GM18499 (cell line): ENCODE results near the gene TSKS.

Experiments
- ATAC-seq: cut with Tn5 transposase; IDR thresholded peaks from one replicate; pipeline ENCODE4 v1.9.1; 2021; ENCODE audit warnings: moderate number of reproducible peaks; ENCODE audit not compliant: insufficient read depth, unreplicated experiment

The TSKS gene

GRCh38 chr19:49767967-49768581, 5.0 kb upstream of the TSKS start:
- ATAC-seq: no peak

GRCh38 chr19:49767381-49767780, 4.3 kb upstream of the TSKS start:
- no peak for ATAC-seq

GRCh38 chr19:49766930-49767299, 3.8 kb upstream of the TSKS start, which contains the start of gene AP2A1:
Gene AP2A1 (plus strand): TSS chr19:49767001. CDS start chr19:49767134, 133 bp downstream.
- no peak for ATAC-seq

DNA sequence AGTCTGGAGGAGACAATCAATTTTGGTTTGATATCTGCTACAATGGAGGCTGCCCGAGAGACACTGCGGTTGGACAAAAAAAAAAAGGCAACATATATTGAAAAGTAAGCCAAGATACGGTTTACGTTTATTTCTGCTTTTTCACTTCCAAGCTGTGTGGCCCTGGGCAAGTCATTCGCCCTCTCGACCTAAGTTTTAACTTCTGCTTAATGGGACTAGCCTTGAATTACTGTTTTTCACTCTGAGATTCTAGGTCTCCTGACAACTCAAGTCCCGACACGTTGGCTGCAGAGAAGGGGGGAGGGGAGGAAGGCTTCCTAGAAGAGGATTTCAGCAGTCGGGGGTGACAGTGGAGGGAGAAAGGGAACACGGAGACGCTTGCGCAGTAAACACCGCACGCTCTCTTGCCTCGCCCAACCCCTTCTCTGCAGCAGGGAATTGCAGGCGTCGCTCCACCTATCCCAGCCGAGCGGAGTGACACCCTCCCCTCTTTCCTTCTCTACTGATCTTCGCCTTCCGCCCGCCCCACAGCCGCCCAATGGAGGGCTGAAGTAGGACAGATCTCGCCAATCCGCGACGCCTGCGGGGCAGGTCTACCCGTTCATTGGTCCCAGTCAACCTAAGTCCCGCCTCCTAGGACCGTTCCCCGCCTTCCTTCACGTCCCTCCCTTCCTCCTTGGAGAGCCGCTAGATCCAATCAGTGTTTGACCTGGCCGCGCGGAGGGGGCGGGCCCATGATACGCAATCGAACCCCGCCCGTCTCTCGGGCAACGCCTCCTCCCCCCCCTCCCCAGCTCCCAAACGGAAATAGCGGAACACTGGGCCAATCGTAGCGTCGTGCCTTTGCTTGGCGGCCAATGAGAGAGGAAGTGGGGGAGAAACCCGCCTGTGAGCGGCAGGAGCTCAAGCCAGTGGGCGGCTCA, 3.2 kb upstream of the TSKS start:
- ATAC-seq: peak; percentile 86

GRCh38 chr19:49764341-49764740, 1.2 kb upstream of the TSKS start:
- no peak for ATAC-seq

GRCh38 chr19:49761625-49762311, 1.3 kb downstream of the TSKS start:
- no peak for ATAC-seq

- no peak for ATAC-seq
Measured at GRCh38 chr19:49761249-49761624, 1.9 kb downstream of the TSKS start.

DNA sequence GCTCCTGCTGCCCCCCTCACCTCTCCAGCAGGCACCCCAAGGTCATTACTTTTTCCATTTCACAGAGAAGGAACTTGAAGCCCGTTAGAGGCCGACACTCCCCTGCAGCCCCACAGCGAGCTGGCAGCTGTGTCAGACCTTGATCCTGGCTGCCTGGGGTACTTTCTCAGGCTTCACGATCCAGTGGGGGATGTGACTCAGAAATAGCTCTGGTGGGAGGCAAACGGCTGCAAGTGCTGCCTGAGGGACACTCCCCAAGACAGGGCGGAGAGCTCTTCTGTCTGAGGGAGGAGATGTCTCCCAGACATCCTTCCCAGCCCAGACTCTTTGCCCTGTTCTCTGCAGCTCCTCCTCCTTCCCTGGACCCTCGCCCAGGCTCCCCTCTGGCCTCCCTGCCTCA, 4.8 kb downstream of the TSKS start:
- no peak for ATAC-seq

- ATAC-seq: no peak
Measured at GRCh38 chr19:49755956-49756355, 7.2 kb downstream of the TSKS start.

DNA sequence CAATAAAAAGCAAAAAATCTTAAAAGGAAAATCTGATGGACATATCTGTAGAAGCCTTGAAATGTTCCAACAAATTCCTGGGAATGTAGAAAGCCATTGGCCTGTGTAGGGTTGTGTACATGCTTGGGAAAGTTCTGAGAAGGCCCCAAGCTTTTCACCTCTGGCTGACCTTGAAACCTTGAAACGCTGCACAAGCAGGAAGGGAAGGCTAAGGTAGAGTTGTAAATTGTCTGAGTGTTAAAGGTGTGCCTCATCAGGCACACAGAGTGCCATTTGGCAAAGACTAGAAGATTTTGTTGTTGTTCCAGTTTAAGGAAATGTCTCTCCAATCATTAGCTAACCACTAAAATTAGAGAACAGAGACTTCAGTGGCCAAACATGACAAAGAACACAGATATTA, 10.4 kb downstream of the TSKS start:
- no peak for ATAC-seq

DNA sequence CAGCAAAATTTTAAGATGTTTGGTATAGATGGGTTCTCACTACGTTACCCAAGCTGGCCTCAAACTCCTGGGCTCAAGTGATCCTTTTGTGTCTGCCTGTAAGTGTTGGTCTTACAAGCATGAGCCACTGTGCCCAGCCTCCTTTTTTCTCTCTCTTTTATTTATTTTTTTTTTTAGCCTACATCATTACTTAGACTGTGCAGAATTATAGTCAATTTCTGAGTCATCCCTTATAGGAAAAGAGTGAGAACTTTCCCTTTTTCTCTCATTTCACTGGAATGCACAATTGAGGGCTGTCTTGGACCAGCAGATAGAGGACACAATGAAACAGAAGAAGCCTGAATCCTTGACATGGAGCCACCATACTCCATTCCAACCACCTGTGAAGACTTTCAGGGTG, 13.3 kb downstream of the TSKS start:
- ATAC-seq: no peak

GRCh38 chr19:49749055-49749716, 13.9 kb downstream of the TSKS start:
- ATAC-seq: no peak

GRCh38 chr19:49746206-49746958, 16.7 kb downstream of the TSKS start:
- no peak for ATAC-seq

DNA sequence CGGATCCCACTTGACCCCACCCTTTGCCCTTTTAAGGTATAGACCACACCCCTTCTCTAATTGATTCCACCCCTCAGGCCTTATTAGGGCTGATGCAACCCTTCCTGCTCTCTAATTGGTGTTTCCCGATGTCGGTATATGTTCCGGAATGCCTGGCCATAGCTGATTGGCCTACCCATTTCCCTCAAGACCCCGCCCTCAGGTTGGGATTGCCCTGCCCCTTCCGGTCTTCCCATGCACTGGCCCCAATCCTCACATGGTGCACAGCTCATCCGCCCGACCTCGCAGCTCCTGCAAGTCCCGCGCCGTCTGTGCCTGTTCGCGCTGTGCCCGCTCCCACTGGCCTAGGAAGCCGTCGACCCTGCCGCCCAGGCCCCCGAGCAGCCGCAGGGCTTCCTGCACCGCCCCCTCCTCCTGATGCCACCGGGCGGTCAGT, 18.1 kb downstream of the TSKS start:
- ATAC-seq: no peak

GRCh38 chr19:49741210-49741844, 21.8 kb downstream of the TSKS start:
- ATAC-seq: no peak

DNA sequence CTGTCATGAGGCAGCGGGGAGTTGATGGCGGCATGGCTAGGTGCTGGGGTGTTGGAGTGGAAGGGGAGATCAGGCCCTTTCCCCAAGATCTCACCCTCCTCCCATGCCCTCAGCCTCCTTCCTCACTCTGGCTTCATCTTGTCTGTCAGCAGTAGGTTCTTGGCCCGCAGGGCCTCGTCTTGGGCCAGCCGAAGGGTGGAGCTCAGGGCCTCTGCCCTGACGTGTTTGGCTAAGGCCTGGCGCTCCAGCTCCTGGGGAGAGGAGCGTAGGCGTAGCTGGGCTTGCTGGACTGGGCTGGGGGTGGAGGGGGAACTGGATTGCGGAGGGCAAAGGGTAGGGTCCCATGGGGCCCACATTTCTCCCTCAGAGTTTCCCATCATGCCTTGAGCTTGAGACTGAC, 23.2 kb downstream of the TSKS start:
- no peak for ATAC-seq

- ATAC-seq: no peak
Measured at GRCh38 chr19:49739098-49739497, 24.0 kb downstream of the TSKS start.

- ATAC-seq: no peak
Measured at GRCh38 chr19:49738268-49738667, 24.8 kb downstream of the TSKS start.

DNA sequence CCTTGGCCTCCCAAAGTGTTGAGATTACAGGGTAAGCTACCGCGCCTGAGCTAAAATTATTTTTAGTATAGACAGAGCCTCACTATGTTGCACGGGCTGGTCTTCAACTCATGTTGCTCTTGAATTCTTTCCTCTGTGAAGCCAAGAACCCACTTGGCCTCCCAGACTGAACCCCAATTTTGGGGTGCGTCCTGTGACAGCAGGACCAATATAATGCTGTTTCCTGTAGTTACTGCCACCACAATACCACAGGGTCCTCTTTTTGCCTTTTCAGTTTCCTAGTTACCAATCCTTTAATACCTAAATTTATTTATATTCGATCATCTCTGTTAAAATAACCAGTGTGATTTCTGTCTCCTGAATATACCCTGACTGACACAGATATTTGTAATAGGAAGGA, 32.9 kb downstream of the TSKS start:
- no peak for ATAC-seq
